CMK (cell line): ENCODE results near the gene ERI3.

Experiments
- DNase-seq: peaks from one replicate; pipeline ENCODE4 v3.0.0-alpha.2; 2010; ENCODE audit warnings: low read depth

ERI3 gene

GRCh38 chr1:44261171-44261817 is 93.8 kb downstream of the ERI3 start:
- no peak for DNase-seq

GRCh38 chr1:44260792-44261170 is 94.3 kb downstream of the ERI3 start:
- no peak for DNase-seq

GRCh38 chr1:44259090-44259489 is 96.0 kb downstream of the ERI3 start:
- DNase-seq: no peak

GRCh38 chr1:44256762-44257554 is 98.1 kb downstream of the ERI3 start:
- DNase-seq: no peak

GRCh38 chr1:44254392-44254910 is 100.6 kb downstream of the ERI3 start:
- DNase-seq: no peak

- no peak for DNase-seq
Measured at GRCh38 chr1:44251989-44252671, 102.9 kb downstream of the ERI3 start.

- DNase-seq: no peak
Measured at GRCh38 chr1:44251486-44251885, 103.6 kb downstream of the ERI3 start.

- no peak for DNase-seq
Measured at GRCh38 chr1:44250068-44250781, 104.8 kb downstream of the ERI3 start.

GRCh38 chr1:44249543-44249942 is 105.5 kb downstream of the ERI3 start:
- no peak for DNase-seq

GRCh38 chr1:44246806-44247205 is 108.3 kb downstream of the ERI3 start:
- no peak for DNase-seq

- DNase-seq: no peak
Measured at GRCh38 chr1:44244986-44245385, 110.1 kb downstream of the ERI3 start.

- no peak for DNase-seq
Measured at GRCh38 chr1:44243782-44244495, 111.1 kb downstream of the ERI3 start.

GRCh38 chr1:44242746-44243145 is 112.3 kb downstream of the ERI3 start:
- no peak for DNase-seq

- no peak for DNase-seq
Measured at GRCh38 chr1:44240802-44241671, 114.0 kb downstream of the ERI3 start.

- no peak for DNase-seq
Measured at GRCh38 chr1:44239961-44240371, 115.1 kb downstream of the ERI3 start.

GRCh38 chr1:44239331-44239960 is 115.6 kb downstream of the ERI3 start:
- DNase-seq: no peak

GRCh38 chr1:44238660-44239059 is 116.4 kb downstream of the ERI3 start:
- no peak for DNase-seq

- DNase-seq: no peak
Measured at GRCh38 chr1:44237721-44238457, 117.2 kb downstream of the ERI3 start.
